K562 (cell line): ENCODE measurements around the gene TBXA2R. TPM values are rescaled to one million over a fixed set of nuclear protein-coding genes. Genes with fewer than 3 reads are reported as not detected.

Source experiments
- CBX2 ChIP-seq: fragments of 200-600 bp; sonication (generic); IDR thresholded peaks from one replicate; pipeline ENCODE4 v1.6.1; 2012; ENCODE audit warnings: mild to moderate bottlenecking, low read length, inconsistent platforms; ENCODE audit not compliant: insufficient read depth, poor library complexity, severe bottlenecking
- ETV1 ChIP-seq: fragments of 450-650 bp; conservative IDR thresholded peaks from 2 replicates; pipeline ENCODE4 v1.6.1; 2016; ENCODE audit warnings: missing genetic modification characterization, control low read depth, low read depth, missing compliant biosample characterization
- MGA ChIP-seq: fragments of 450-650 bp; IDR thresholded peaks from 2 replicates; pipeline ENCODE4 v1.6.1; 2016; ENCODE audit warnings: mild to moderate bottlenecking, moderate library complexity
- MLLT1 ChIP-seq, 2 experiments: fragments of 450-650 bp; IDR thresholded peaks; 2 replicates each; pipeline ENCODE4 v1.6.1; 2016
- NCOA6 ChIP-seq: fragments of 450-650 bp; IDR thresholded peaks from 2 replicates; pipeline ENCODE4 v1.6.1; 2017; ENCODE audit warnings: mild to moderate bottlenecking
- NR0B1 ChIP-seq: fragments of 450-650 bp; IDR thresholded peaks from one replicate; pipeline ENCODE4 v1.6.1; 2018; ENCODE audit warnings: mild to moderate bottlenecking, moderate library complexity; ENCODE audit not compliant: partially characterized antibody
- NR2F6 ChIP-seq: fragments of 450-650 bp; formaldehyde crosslinking; IDR thresholded peaks from 2 replicates; pipeline ENCODE4 v1.4.0; 2020; ENCODE audit warnings: mild to moderate bottlenecking
- PML ChIP-seq: IDR thresholded peaks from 2 replicates; pipeline ENCODE4 v1.6.1; 2012; ENCODE audit warnings: low read length, inconsistent platforms
- PRMT5 ChIP-seq: sonication (generic); formaldehyde crosslinking; IDR thresholded peaks from 2 replicates; pipeline ENCODE4 v1.5.0; 2020; ENCODE audit warnings: missing genetic modification reagents
- SMARCA4 ChIP-seq: fragments of 450-650 bp; IDR thresholded peaks from 2 replicates; pipeline ENCODE4 v1.6.1; 2016
- ZNF217 ChIP-seq: sonication (generic); formaldehyde crosslinking; IDR thresholded peaks from 2 replicates; pipeline ENCODE4 v1.8.0; 2022; ENCODE audit warnings: mild to moderate bottlenecking, missing genetic modification reagents
- ZNF583 ChIP-seq: fragments of 250-450 bp; sonication (Bioruptor Pico); IDR thresholded peaks from 2 replicates; pipeline ENCODE4 v1.4.0; 2020
- polyA plus RNA-seq, 8 experiments: library from polyadenylated mRNA; depleted of rRNA in 4 of 8; stranded (reverse) in 5 of 8; unstranded in 3 of 8; fragments of >200 nt; fragmentation: Nextera tagmentation in 2 of 8; fragmentation: Illumina TruSeq in 1 of 8; extraction: Ambion mirVana in 2 of 8; extraction: Trizol in 1 of 8; gene quantifications; 2 replicates each; pipeline versions ENCODE4 v1.2.1 to v1.2.3, GENCODE V29; 2011 to 2014; ENCODE audit warnings: inconsistent platforms in 1 of 8, missing spikeins in 1 of 8
- total RNA-seq, 7 experiments: library from RNA; depleted of rRNA in 6 of 7; stranded (reverse); fragments of >200 nt in 6 of 7; fragmentation: Illumina TruSeq in 2 of 7; extraction: Trizol in 2 of 7; gene quantifications; 2 replicates each; pipeline versions ENCODE4 v1.2.1 to v1.2.3, GENCODE V29; 2011 to 2021; ENCODE audit warnings: low replicate concordance in 1 of 7

TBXA2R gene
- total and polyA plus RNA-seq, 9 of the 15 experiments (the other 6 are each of a cell fraction or from before 2014, with no cell fraction given) = 1.5 to 24.0 (median 2.8) TPM

- no peak; the same call in 1 of the 2 replicates for TF ChIP-seq MGA
- 0 out of 4 replicates have a peak, but pooled peaks of 1 of the 2 experiments have one; percentile 27 for TF ChIP-seq MLLT1 (IDR thresholded peaks at IDR 0.05)
- TF ChIP-seq PML = no peak; the same call in 1 of the 2 replicates
- TF ChIP-seq SMARCA4 = 0 out of 2 replicates have a peak, but pooled peaks have one; percentile 25
- TF ChIP-seq PRMT5 = no peak
- TF ChIP-seq NR2F6 = no peak
- TF ChIP-seq ZNF583 (CRISPR knock-in tag) = no peak
- no peak for TF ChIP-seq ZNF217 (CRISPR knock-in tag)
- no peak for TF ChIP-seq NCOA6
- TF ChIP-seq ETV1 (tag) = no peak
- no peak for TF ChIP-seq NR0B1
- TF ChIP-seq CBX2 = no peak
These were observed 20.0 kb upstream of the TBXA2R start, which contains the start of gene CACTIN (continued) for GRCh38 chr19:3626473-3627350.
